Upper lobe of right lung (tissue), 1 donor: Measurements from ENCODE around the gene DMRTA2. TPM values are rescaled to one million over a fixed set of nuclear protein-coding genes. Genes with fewer than 3 reads are reported as not detected.

Experiments
- ATAC-seq: fragments of 200-7000 bp; cut with Tn5 transposase; one replicate; pipeline ENCODE4 v1.9.1; 2020; ENCODE audit warnings: mild to moderate bottlenecking, moderate library complexity
- DNase-seq: peaks from one replicate; pipeline ENCODE4 v3.0.0-alpha.2; 2020
- H3K27ac ChIP-seq: fragments of 200-600 bp; one replicate; pipeline ENCODE4 v1.8.0; 2022
- H3K27me3 ChIP-seq: fragments of 200-600 bp; one replicate; pipeline ENCODE4 v1.8.0; 2022; ENCODE audit warnings: mild to moderate bottlenecking
- H3K36me3 ChIP-seq: fragments of 200-600 bp; one replicate; pipeline ENCODE4 v1.8.0; 2022
- H3K4me1 ChIP-seq: fragments of 200-600 bp; one replicate; pipeline ENCODE4 v1.8.0; 2022
- H3K4me3 ChIP-seq: fragments of 200-600 bp; one replicate; pipeline ENCODE4 v1.8.0; 2022; ENCODE audit warnings: mild to moderate bottlenecking
- H3K9me3 ChIP-seq: fragments of 200-600 bp; one replicate; pipeline ENCODE4 v1.8.0; 2022
- intact Hi-C: fragments of 100-400 bp; cut with DNase I; formaldehyde crosslinking; loops from one replicate; pipeline ENCODE4 v1.11.0; 2022
- long read RNA-seq: library from polyadenylated mRNA; unstranded; transcript quantifications from one replicate; pipeline ENCODE4 v2.0.0, GENCODE V29; 2021
- total RNA-seq: library from RNA; stranded (reverse); fragmentation: NEBNext Ultra II Directional; extraction: Animal tissue kit (Norgen Biotek cat#: 25700); gene quantifications from one replicate; pipeline ENCODE4 v1.2.1, GENCODE V29; 2021
- TF ChIP-seq, protein P1 (sequence below): fragments of 200-600 bp; IDR thresholded peaks from one replicate; pipeline ENCODE4 v1.8.0; 2022; ENCODE audit warnings: antibody characterized with exemption
- donor health status: DM: no; HTN: yes; CAD: no; lungs with severe emphysema.

The DMRTA2 gene
- total RNA-seq: not detected
- long read RNA-seq: 0 reads

DNA sequence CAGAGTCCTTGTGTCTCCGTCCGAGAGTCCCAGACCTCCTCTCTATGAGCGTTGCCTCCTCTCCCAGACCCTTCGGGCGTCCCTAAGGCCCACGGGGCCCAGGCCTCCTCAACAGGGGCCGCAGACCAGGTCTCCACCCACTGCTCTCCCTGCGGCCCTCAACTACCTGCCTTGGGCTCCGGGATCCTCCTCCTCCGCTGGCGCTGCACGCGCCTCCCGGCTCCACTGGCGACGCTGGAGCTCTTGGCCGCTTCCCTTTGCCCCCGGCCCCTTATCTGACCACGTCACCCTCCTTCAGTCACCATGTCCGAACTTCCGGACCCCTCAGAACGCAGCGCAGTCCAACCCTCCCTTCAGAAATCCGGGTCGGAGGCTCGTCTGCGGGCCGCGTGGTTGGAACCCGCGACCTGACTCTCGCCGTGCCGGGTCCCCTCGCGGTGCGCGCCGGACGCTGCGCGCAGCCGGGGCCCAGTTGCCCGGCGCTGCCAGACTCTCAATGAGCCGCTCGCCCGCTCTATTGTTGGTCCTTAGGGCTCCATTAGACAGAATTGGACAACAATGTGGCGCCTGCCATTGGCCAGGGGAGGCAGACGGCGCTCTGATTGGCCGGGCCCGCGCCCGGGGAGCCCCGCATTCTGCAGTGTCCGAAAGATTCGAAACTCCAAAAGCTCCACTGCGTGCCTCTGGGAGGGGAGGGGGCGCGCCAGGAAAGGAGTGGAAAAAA is at the start of gene DMRTA2:
Gene DMRTA2, minus strand, starts transcription at position 498 of the 724 bp plus-strand sequence. CDS start 1,907 bp downstream, outside the sequence.
- TF ChIP-seq, protein P1, sequence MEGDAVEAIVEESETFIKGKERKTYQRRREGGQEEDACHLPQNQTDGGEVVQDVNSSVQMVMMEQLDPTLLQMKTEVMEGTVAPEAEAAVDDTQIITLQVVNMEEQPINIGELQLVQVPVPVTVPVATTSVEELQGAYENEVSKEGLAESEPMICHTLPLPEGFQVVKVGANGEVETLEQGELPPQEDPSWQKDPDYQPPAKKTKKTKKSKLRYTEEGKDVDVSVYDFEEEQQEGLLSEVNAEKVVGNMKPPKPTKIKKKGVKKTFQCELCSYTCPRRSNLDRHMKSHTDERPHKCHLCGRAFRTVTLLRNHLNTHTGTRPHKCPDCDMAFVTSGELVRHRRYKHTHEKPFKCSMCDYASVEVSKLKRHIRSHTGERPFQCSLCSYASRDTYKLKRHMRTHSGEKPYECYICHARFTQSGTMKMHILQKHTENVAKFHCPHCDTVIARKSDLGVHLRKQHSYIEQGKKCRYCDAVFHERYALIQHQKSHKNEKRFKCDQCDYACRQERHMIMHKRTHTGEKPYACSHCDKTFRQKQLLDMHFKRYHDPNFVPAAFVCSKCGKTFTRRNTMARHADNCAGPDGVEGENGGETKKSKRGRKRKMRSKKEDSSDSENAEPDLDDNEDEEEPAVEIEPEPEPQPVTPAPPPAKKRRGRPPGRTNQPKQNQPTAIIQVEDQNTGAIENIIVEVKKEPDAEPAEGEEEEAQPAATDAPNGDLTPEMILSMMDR: no peak
- Histone ChIP-seq H3K27ac (no peak within 1 kb of the TSS), H3K4me1 (peaks cover 43% of the 10 kb centered on the region), H3K9me3 (no peaks in the 10 kb centered on the region), H3K36me3 (no peaks in the 10 kb centered on the region), H3K4me3 (peak within 1 kb of the TSS; percentile 39), H3K27me3 (peaks cover 98% of the 10 kb centered on the region)
- intact Hi-C loops: no loop called here
- DNase-seq (no peak), ATAC-seq (peak; percentile 7)

DNA sequence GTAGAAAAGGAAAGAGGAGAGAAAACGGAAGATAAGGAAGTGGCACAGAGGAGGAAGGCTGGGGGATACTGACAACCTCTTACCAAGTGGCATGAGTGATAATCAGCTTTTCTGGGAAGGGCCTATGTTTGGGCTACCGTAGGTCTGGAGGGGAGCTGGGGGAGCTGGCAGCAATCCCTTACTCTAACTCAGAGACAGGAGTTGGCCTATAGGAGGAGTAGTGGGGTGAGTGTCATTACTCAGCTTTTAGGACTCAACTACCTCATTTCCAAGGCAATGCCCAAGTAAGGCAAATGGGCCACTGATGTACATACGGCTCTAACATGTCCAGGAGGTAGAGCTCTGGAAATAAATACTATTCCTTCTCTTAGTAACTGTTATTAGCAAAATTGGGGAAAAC is 48.7 kb upstream of the DMRTA2 start:
- Histone ChIP-seq H3K4me3 (no peak overlapping the region), H3K9me3 (no peaks in the 10 kb centered on the region), H3K27me3 (no peaks in the 10 kb centered on the region), H3K4me1 (no peaks in the 10 kb centered on the region), H3K36me3 (peaks cover 28% of the 10 kb centered on the region), H3K27ac (no peak overlapping the region)
- DNase-seq (no peak), ATAC-seq (no peak)
- intact Hi-C loops: no loop called here
- TF ChIP-seq, protein P1: no peak

DNA sequence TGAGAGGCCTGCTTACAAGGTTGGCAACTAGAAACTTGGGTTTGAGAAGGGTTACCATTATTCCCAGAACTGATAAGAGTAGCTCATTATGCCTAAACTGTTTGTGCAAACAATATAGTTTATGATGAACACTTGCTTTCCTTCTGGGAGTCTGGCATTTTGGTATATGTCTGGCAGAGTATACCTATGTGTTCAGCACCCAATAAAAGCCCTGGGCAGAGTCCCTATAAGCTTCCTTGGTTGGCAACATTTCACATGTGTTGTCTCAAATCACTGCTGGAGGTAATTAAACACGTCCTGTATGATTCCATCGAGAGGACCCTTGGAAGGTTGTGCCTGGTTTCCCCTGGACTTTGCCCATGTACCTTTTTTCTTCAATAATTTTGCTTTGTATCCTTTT is 39.7 kb upstream of the DMRTA2 start:
- intact Hi-C loops: no loop called here
- ATAC-seq (no peak), DNase-seq (no peak)
- Histone ChIP-seq H3K36me3 (peaks cover 10% of the 10 kb centered on the region), H3K4me3 (no peak overlapping the region), H3K9me3 (no peaks in the 10 kb centered on the region), H3K27ac (no peak overlapping the region), H3K27me3 (no peaks in the 10 kb centered on the region), H3K4me1 (no peaks in the 10 kb centered on the region)
- TF ChIP-seq, protein P1: no peak

DNA sequence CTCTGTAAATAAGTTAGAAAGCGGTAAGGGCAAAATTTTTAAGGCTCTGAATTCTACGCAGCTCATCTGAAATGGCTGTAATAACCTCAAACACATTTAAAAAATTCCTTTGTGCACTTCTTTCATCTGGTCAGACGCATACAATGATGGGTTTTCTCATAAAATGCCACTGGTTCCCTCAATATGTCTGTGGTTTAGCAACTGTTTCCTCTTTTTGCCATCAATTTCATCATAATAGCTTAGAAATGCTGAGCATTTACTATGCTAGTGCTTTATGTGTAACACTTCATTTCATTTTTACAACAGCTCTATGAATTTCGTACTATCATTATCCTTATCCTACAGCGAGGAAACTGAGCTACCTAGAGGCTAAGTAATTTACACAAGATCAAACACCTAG is 35.3 kb upstream of the DMRTA2 start:
- Histone ChIP-seq H3K9me3 (no peaks in the 10 kb centered on the region), H3K27me3 (no peaks in the 10 kb centered on the region), H3K4me1 (no peaks in the 10 kb centered on the region), H3K36me3 (no peaks in the 10 kb centered on the region), H3K27ac (no peak overlapping the region), H3K4me3 (no peak overlapping the region)
- TF ChIP-seq, protein P1: no peak
- ATAC-seq (peak; percentile 53), DNase-seq (no peak)
- intact Hi-C loops: no loop called here

DNA sequence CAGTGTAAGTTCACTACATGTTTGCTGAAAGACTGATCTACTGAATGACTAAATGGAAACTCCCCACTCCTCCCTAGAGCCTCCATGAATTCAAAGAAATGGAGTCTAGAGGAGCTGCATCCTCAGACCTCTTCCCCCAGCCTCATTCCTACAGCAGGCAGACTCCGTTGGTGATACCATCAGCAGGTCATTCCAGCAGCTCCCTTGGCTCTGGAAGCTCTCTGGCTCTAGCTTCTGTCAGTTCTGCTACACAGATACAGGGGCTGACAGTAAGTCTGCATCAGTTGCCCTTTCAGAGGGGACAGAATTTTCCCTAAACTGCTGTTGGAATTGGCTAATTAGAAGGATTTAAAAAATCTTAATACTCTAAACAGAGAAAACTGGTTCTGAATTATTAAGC is 31.7 kb upstream of the DMRTA2 start:
- no peak overlapping the region for H3K27ac ChIP-seq
- peaks cover 5% of the 10 kb centered on the region for H3K36me3 ChIP-seq
- H3K4me3 ChIP-seq: no peak overlapping the region
- ATAC-seq: no peak
- H3K4me1 ChIP-seq: no peaks in the 10 kb centered on the region
- no peak for DNase-seq
- TF ChIP-seq, protein P1: no peak
- H3K27me3 ChIP-seq: no peaks in the 10 kb centered on the region
- intact Hi-C loops: no loop called here
- H3K9me3 ChIP-seq: no peaks in the 10 kb centered on the region
